ENCODE data around the gene LMF1. TPM values are rescaled to one million over a fixed set of nuclear protein-coding genes. Genes with fewer than 3 reads are reported as not detected.
"Not testable (repeated sequence)": the region's sequence is repeated elsewhere in the genome, so short reads cannot be mapped to it uniquely, and the experiment has no call there.

Gene LMF1
- polyA plus RNA-seq, 5 donors: 13.8 to 22.3 (median 20.2) TPM

- no peak for DNase-seq
Measured at GRCh38 chr16:832652-833336, 138.0 kb downstream of the LMF1 start.

GRCh38 chr16:831571-832413 lies 139.0 kb downstream of the LMF1 start:
- no peak for DNase-seq

DNA sequence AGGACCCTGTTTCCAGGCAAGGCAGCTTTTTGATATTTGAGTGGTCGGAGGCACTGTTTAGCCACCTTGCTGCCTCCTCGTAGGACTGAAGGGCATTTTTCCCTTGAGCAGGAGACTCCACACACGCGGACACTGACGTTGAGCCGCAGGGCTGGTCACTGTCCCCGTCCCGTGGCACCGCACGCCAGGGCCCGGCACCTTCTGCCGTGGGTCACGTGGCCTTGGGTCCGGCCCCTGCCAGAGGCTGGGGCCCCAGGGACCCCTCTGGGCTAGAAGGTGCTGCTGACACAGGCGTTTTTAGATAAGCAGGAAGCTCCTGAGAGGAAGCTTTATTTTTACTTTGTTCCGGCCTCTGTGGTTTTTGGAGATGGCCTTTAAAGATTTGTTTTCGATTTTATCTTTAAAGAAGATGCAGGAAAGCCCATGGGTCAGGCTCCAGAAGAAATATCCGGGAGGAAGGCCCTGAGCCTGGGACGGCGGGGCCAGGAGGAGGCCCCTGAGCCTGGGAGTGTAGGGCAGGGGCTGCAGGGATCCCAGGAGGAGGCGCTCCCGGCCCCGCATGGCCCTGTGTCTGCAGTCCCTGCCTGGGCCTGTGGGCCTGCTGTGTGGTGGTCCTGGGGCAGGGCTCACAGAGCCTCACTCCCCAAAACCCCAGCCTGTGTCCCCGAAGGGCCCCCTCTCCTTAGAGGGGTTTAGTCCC lies 139.8 kb downstream of the LMF1 start:
- DNase-seq: no peak

- no peak for DNase-seq
Measured at GRCh38 chr16:830107-830870, 140.5 kb downstream of the LMF1 start.

- no peak for DNase-seq
Measured at GRCh38 chr16:828891-829290, 141.9 kb downstream of the LMF1 start.

DNA sequence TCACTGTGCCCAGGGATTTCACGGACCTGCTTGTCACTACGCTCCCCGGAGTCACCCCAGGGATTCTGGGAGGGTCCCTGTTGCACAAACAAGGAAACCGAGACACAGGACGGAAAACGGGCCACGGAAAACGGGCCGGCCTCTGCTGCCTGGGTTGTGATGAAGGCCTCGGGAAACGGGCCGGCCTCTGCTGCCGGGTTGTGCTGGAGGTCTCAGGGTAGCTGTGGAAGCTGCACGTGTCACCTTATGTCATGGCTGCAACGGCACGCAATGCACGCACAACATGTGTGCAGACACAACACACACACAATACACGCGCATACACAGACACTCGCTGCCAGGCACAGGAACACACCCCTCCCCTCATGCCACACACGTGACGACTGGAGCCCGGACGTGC lies 143.3 kb downstream of the LMF1 start:
- no peak for DNase-seq

DNA sequence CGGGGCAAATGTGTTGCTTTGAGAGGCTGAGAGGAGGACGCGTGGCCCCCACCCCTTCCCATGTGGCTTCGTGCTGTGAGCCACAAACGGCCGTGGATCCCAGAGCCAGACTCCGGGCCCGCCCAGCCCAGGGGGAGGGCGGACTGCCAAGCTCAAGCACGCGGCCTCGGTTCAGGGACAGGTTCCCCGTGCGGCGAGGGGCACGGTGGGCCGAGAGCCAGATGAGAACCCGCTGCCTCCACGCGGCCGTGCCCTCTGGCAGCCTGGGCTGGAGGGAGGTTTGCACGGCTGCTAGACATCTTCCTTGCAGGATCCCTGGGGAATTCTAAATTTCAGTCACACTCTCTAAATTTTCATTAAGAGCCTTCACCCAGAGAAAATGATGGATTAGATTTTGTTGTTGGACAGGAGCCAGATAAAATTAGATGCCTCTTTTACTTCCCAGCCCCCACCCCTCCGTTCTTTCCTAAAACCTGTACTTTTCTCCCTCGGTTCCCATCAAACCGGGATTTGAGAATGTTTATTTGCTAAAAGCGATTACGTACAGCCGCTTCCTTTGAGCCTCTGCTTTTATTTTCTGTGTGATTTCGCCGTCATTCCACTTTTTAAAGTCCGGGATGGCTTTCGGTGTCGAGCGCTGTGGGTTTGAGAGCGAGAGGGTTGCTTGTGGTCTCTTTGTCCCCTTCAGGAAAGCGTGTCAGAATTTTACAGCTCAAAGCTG lies 145.3 kb downstream of the LMF1 start:
- DNase-seq: no peak

GRCh38 chr16:824601-825000 lies 146.2 kb downstream of the LMF1 start:
- DNase-seq: no peak

DNA sequence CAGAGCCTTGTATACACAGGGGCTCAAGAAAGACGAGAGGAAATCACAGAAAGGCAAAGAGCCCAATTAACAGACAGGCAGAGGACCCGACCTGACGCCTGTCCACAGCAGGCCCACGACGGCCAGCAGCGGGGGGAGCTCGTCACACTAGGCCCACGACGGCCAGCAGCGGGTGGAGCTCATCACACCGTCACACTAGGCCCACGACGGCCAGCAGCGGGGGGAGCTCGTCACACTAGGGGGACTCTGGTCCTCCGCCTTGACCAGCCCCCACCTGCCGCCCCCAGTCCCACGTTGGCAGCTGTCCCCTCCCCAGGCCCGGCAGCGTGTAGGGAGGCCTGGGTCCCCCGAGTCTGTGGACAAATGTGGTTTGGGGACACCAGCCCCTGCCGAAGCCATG lies 146.6 kb downstream of the LMF1 start:
- no peak for DNase-seq

- no peak for DNase-seq
Measured at GRCh38 chr16:822909-823297, 147.9 kb downstream of the LMF1 start.

DNA sequence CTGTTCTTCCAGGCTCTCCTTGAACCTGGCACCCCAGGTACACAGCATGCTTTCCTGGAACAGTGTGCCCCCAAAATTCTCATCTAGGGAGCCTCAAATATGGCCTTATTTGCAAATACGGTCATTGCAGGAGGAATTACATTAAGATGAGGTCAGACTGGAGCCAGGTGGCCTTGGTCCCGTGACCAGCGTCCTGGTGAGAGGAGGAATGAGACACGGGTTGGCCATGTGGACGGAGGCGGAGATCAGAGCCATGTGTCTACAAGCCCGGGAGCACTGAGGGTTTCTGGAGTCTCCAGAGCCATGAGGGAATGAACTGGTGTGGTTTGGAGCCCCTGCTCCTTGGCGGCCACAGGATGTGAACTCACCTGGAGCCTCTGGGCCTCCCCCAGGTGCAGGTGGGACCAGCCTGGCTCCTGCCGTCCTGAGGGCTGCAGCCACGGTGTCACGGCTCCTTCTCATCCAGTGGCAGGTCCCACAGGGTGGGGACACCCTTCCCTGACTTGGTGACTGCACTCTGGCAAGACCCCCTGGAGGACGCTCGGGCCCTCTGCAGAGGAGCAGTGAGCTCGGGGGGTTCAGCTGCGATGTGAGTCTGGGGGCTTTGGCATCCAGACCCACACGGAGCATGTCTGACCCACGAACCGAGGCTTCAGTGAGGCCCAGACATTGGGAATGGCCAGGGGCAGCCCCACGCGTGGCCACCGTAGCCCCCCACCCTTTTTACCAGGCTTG lies 148.4 kb downstream of the LMF1 start:
- DNase-seq: no peak

- DNase-seq: no peak
Measured at GRCh38 chr16:821751-822150, 149.0 kb downstream of the LMF1 start.

DNA sequence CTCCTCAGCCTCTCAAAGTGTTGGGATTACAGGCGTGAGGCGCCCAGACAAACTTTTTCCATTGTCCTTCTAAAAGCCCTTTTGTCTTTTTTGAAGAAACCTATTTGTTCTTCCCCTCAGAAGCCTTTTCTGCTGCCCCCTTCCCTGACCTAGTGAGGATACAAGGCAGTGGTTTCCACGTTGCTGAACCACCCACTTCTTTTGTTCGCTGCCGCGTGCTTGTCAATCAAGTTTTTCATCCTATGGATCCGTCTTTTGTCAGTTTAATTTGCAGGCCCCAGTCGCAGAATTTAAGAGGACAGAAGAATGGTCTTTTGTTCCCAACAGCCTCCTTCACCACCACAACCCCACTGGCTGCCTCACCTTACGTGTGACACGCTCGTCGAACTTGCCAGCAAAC lies 150.0 kb downstream of the LMF1 start:
- DNase-seq: no peak

GRCh38 chr16:820044-820408 lies 150.8 kb downstream of the LMF1 start:
- DNase-seq: not testable (repeated sequence)

DNA sequence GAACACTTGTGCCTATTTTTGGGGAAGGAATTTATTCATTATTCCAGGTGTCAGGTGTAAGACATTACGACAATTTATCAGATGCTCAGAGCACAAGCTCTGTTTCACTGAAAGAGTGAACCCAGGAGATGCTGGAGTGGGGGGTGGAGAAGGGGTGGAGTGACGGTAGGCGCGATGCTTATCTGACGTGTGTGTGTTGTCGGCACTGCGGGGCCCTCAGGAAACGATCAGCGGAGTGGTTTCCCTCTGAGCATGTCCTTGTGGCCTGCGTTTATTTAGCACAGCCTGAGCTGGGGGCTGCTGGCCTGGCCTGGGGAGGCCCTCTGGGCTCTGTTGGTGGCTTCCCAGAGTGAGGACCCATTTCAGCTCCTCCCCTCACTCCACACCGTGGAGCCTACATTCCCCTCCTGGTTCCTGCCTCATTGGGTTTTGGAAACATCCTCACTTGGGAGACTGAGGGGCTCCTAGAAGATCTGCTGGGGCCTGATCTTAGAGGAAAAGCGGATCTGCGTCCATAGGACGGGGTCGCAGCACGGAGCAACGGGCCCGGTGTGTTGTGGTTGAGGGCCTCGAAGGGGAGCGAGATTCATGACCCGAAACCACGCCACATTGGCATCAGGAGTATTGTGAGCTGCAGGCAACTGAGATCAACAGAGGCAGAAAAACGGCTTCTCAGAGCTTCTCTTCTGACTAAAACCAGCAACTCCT lies 151.3 kb downstream of the LMF1 start:
- no peak for DNase-seq

- DNase-seq: no peak
Measured at GRCh38 chr16:818592-818991, 152.2 kb downstream of the LMF1 start.

DNA sequence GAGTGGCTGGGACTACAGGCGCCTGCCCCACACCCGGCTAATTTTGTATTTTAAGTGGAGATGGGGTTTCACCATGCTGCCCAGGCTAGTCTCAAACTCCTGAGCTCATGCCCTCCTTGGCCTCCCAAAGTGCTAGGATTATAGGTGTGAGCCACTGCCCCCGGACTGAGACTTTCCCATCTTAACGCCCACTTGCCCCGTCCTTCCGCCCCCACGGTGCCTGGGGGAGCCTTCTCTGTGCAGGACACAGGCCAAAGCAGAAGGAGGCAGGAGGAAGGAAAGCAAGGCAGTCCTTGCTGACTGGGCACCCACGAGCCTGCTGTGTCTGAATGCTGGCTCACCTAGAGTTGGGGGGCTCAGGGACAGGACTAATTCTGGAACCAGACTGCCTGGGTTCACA lies 152.7 kb downstream of the LMF1 start:
- no peak for DNase-seq

GRCh38 chr16:817001-817906 lies 153.5 kb downstream of the LMF1 start:
- DNase-seq: no peak

DNA sequence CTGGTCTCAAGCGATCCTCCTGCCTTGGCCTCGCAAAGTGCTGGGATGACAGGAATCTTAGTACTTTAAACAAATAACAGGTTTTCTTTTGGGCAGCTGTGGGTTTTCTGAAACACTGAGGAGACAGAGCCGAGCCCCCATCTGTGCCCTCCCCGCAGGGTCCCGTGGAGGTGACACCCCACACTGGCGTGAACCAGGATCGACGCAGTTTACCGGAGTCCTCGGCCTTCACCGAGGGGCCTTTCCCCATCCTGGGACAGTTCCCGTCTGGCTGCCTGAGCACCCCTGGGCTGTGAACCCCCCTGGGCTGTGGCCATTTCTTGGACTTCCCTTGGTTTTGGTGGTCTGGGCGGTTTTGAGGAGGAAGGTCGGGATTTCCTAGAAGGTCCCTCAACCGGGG lies 154.9 kb downstream of the LMF1 start:
- no peak for DNase-seq
